HepG2 (cell line): ENCODE measurements around the gene PXMP2. TPM values are rescaled to one million over a fixed set of nuclear protein-coding genes. Genes with fewer than 3 reads are reported as not detected.

ENCODE experiments used
- ATAC-seq: fragments of 200-7000 bp; cut with Tn5 transposase; 3 replicates; pipeline ENCODE4 v1.9.1; 2020; ENCODE audit warnings: mild to moderate bottlenecking, moderate library complexity
- BruUV-seq: library from RNA; stranded (reverse); fragments of 400-500 nt; replicated peaks from 2 replicates; lab custom pipeline; 2021; lab: Mats Ljungman, UMichigan
- CTCF ChIA-PET: fragments of 300-600 bp; formaldehyde crosslinking; extraction: SDS; loops from one replicate; lab custom pipeline; 2021; ENCODE audit warnings: low total read pairs, inconsistent platforms, low intra/inter-chr PET ratio; lab: Yijun Ruan, JAX
- POLR2A ChIA-PET: fragments of 350-600 bp; sonication (Branson Sonifier 250); formaldehyde crosslinking; loops from one replicate; lab custom pipeline; 2020; ENCODE audit warnings: antibody characterized with exemption, inconsistent platforms; lab: Yijun Ruan, JAX
- DNase-seq: peaks from one replicate; pipeline ENCODE4 v3.0.0-alpha.2; 2015; ENCODE audit warnings: low spot score
- FAIRE-seq: peaks from 3 replicates; lab custom pipeline; 2011; peaks lifted over from hg19 to GRCh38; lab: Jason Lieb, UNC
- H2AFZ ChIP-seq: one replicate; pipeline ENCODE4 v1.6.1; 2011; ENCODE audit warnings: low read length, inconsistent platforms
- H3K27ac ChIP-seq: fragments of 300-600 bp; 3 replicates; pipeline ENCODE4 v1.8.0; 2011; ENCODE audit warnings: mixed run types, mild to moderate bottlenecking, mixed read lengths, low read length, inconsistent platforms; ENCODE audit not compliant: insufficient read depth; ENCODE audit errors: extremely low read length
- H3K27me3 ChIP-seq, 2 experiments: fragments of 200-600 bp in 1 of 2; 2 replicates in 1 of 2; 3 replicates in 1 of 2; pipeline versions ENCODE4 v1.6.0 to v1.8.0; 2011; ENCODE audit warnings: low read length in 2 of 2, mild to moderate bottlenecking in 2 of 2, moderate library complexity in 2 of 2, inconsistent platforms in 1 of 2; ENCODE audit not compliant: insufficient read depth in 2 of 2, control insufficient read depth in 1 of 2
- H3K36me3 ChIP-seq, 2 experiments: fragments of 200-600 bp in 1 of 2; replicated peaks in 1 of 2; 2 replicates in 1 of 2; 3 replicates in 1 of 2; pipeline versions ENCODE4 v1.5.1 to v1.8.0; 2011; ENCODE audit warnings: low read length in 2 of 2, inconsistent platforms in 1 of 2; ENCODE audit not compliant: insufficient read depth in 2 of 2, control insufficient read depth in 1 of 2
- H3K4me1 ChIP-seq: 2 replicates; pipeline ENCODE4 v1.5.1; 2012; ENCODE audit warnings: low read length, inconsistent platforms; ENCODE audit not compliant: insufficient read depth
- H3K4me2 ChIP-seq: 2 replicates; pipeline ENCODE4 v1.6.0; 2011; ENCODE audit warnings: low read depth, low read length, inconsistent platforms
- H3K4me3 ChIP-seq, 3 experiments: fragments of 200-600 bp in 1 of 3; sonication (generic), shearing (Covaris generic) in 1 of 3; replicated peaks in 1 of 3; 2 replicates each; pipeline ENCODE4 v1.5.1; 2011 to 2016; ENCODE audit warnings: low read length in 3 of 3, inconsistent platforms in 2 of 3, low read depth in 2 of 3, mild to moderate bottlenecking in 2 of 3, control low read depth in 1 of 3, mixed read lengths in 1 of 3; ENCODE audit not compliant: insufficient read depth in 1 of 3
- H3K79me2 ChIP-seq: one replicate; pipeline ENCODE4 v1.6.1; 2011; ENCODE audit warnings: low read length, inconsistent platforms; ENCODE audit not compliant: insufficient read depth
- H3K9ac ChIP-seq: 2 replicates; pipeline ENCODE4 v1.6.0; 2011; ENCODE audit warnings: mild to moderate bottlenecking, low read depth, low read length, inconsistent platforms; ENCODE audit not compliant: insufficient read depth
- H3K9me3 ChIP-seq: 2 replicates; pipeline ENCODE4 v1.5.1; 2012; ENCODE audit warnings: mild to moderate bottlenecking, low read length
- H4K20me1 ChIP-seq: 2 replicates; pipeline ENCODE4 v1.6.0; 2011; ENCODE audit warnings: inconsistent platforms, mild to moderate bottlenecking, low read length, moderate library complexity; ENCODE audit not compliant: insufficient read depth
- GABPA ChIP-seq, 2 experiments: IDR thresholded peaks; 2 replicates each; pipeline ENCODE4 v1.6.1; 2011 to 2016; ENCODE audit warnings: low read depth in 2 of 2, low read length in 1 of 2, missing biosample characterization in 1 of 2, missing genetic modification characterization in 1 of 2
- HES4 ChIP-seq: sonication (generic); formaldehyde crosslinking; IDR thresholded peaks from 2 replicates; pipeline ENCODE4 v1.9.0; 2021; ENCODE audit warnings: mild to moderate bottlenecking, missing genetic modification reagents, borderline replicate concordance
- HMGA1 ChIP-seq: sonication (generic); formaldehyde crosslinking; conservative IDR thresholded peaks from 2 replicates; pipeline ENCODE4 v1.4.0; 2020; ENCODE audit warnings: missing genetic modification reagents
- SMAD3 ChIP-seq: sonication (generic); formaldehyde crosslinking; IDR thresholded peaks from 2 replicates; pipeline ENCODE4 v1.4.0; 2020; ENCODE audit warnings: missing genetic modification reagents
- TBX2 ChIP-seq: sonication (generic); formaldehyde crosslinking; IDR thresholded peaks from 2 replicates; pipeline ENCODE4 v1.5.0; 2020; ENCODE audit warnings: missing genetic modification reagents, mild to moderate bottlenecking, borderline replicate concordance
- ZNF136 ChIP-seq: sonication (generic); formaldehyde crosslinking; IDR thresholded peaks from 2 replicates; pipeline ENCODE4 v1.8.1; 2022; ENCODE audit warnings: low read depth, mild to moderate bottlenecking, moderate library complexity, missing genetic modification reagents
- ZNF207 ChIP-seq: fragments of 450-650 bp; IDR thresholded peaks from 2 replicates; pipeline ENCODE4 v1.6.1; 2016; ENCODE audit warnings: antibody characterized with exemption, borderline replicate concordance
- WGBS: methylation state at CpG from one replicate; pipeline ENCODE4 v1.1.6; 2017; ENCODE audit warnings: low lambda C conversion rate; 5-methylcytosine and 5-hydroxymethylcytosine counted together
- in situ Hi-C: cut with HindIII; loops from 2 replicates; pipeline ENCODE4 v1.10.0; 2017; ENCODE audit warnings: low pct_unique_long_range_greater_than_20kb; ENCODE audit not compliant: extremely low pct_ligation_motif_present
- intact Hi-C: fragments of 100-400 bp; cut with micrococcal nuclease; formaldehyde crosslinking; loops from one replicate; pipeline ENCODE4 v1.10.0; 2022; ENCODE audit not compliant: unreplicated experiment
- polyA plus RNA-seq, 8 experiments: library from polyadenylated mRNA; depleted of rRNA in 3 of 8; stranded (reverse) in 7 of 8; unstranded in 1 of 8; fragments of >200 nt; fragmentation: Illumina TruSeq in 4 of 8; extraction: Trizol in 4 of 8; gene quantifications; 2 replicates each; pipeline versions ENCODE4 v1.2.1 to v1.2.3, GENCODE V29; 2011 to 2016; ENCODE audit warnings: low read depth in 4 of 8, missing spikeins in 1 of 8, mixed read lengths in 1 of 8; ENCODE audit not compliant: insufficient read depth in 1 of 8
- total RNA-seq, 5 experiments: library from RNA; depleted of rRNA; stranded (reverse); fragments of >200 nt; fragmentation: Illumina TruSeq; extraction: Trizol; gene quantifications; 2 replicates each; pipeline ENCODE4 v1.2.3, GENCODE V29; 2016; ENCODE audit warnings: low read depth in 1 of 5
- TF ChIP-seq, protein P1 (sequence below): IDR thresholded peaks from 2 replicates; pipeline ENCODE4 v1.4.0; 2020; ENCODE audit warnings: mild to moderate bottlenecking, missing genetic modification reagents

PXMP2 gene
- total and polyA plus RNA-seq, 2 of the 13 experiments (the other 11 are each of a cell fraction or from before 2014, with no cell fraction given) = 25.5 to 42.9 TPM

- H2AFZ ChIP-seq = no peak overlapping the region
- in situ Hi-C loops (no loop called here), intact Hi-C loops (no loop called here)
- H3K4me1 ChIP-seq = no peaks in the 10 kb centered on the region
- ChIA-PET POLR2A (no interaction called here), CTCF (no interaction called here)
- FAIRE-seq = no peak
- H3K36me3 ChIP-seq = peaks cover 18 to 61% of the 10 kb centered on the region in 2 experiments; a peak in 4 of 5 replicates
- no peak overlapping the region for H3K4me3 ChIP-seq
- 98% methylated on average over 7 of the region's 7 CpGs for WGBS
- TF ChIP-seq, protein P1, sequence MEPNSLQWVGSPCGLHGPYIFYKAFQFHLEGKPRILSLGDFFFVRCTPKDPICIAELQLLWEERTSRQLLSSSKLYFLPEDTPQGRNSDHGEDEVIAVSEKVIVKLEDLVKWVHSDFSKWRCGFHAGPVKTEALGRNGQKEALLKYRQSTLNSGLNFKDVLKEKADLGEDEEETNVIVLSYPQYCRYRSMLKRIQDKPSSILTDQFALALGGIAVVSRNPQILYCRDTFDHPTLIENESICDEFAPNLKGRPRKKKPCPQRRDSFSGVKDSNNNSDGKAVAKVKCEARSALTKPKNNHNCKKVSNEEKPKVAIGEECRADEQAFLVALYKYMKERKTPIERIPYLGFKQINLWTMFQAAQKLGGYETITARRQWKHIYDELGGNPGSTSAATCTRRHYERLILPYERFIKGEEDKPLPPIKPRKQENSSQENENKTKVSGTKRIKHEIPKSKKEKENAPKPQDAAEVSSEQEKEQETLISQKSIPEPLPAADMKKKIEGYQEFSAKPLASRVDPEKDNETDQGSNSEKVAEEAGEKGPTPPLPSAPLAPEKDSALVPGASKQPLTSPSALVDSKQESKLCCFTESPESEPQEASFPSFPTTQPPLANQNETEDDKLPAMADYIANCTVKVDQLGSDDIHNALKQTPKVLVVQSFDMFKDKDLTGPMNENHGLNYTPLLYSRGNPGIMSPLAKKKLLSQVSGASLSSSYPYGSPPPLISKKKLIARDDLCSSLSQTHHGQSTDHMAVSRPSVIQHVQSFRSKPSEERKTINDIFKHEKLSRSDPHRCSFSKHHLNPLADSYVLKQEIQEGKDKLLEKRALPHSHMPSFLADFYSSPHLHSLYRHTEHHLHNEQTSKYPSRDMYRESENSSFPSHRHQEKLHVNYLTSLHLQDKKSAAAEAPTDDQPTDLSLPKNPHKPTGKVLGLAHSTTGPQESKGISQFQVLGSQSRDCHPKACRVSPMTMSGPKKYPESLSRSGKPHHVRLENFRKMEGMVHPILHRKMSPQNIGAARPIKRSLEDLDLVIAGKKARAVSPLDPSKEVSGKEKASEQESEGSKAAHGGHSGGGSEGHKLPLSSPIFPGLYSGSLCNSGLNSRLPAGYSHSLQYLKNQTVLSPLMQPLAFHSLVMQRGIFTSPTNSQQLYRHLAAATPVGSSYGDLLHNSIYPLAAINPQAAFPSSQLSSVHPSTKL (CRISPR knock-in tag) = no peak
- TF ChIP-seq SMAD3 (CRISPR knock-in tag) = no peak
- no peak for TF ChIP-seq ZNF207
- no peak for TF ChIP-seq ZNF136
- no peak for TF ChIP-seq HMGA1 (CRISPR knock-in tag)
- no peak for TF ChIP-seq TBX2 (CRISPR knock-in tag)
- no peak for TF ChIP-seq HES4
- no peak for TF ChIP-seq GABPA (IDR thresholded peaks at IDR 0.05; ENCODE audit: low read depth, low read length)
- no peak for TF ChIP-seq GABPA (CRISPR knock-in tag; IDR thresholded peaks at IDR 0.05; ENCODE audit: low read depth)
- no peaks in the 10 kb centered on the region for H4K20me1 ChIP-seq
- DNase-seq = no peak
- H3K4me2 ChIP-seq = no peak overlapping the region
- no peaks in the 10 kb centered on the region for H3K79me2 ChIP-seq
- H3K27ac ChIP-seq = no peak overlapping the region
- no peaks in the 10 kb centered on the region for H3K27me3 ChIP-seq
- BruUV-seq = no TSS peak
- H3K9me3 ChIP-seq = no peaks in the 10 kb centered on the region
- H3K9ac ChIP-seq = no peak overlapping the region
- no peak for ATAC-seq
Observed at GRCh38 chr12:132646850-132647249, 40.5 kb upstream of the PXMP2 start.
